GM18505 (cell line): ENCODE results near the gene NUB1.

Experiments used
- ATAC-seq: cut with Tn5 transposase; IDR thresholded peaks from one replicate; pipeline ENCODE4 v1.9.1; 2021; ENCODE audit not compliant: unreplicated experiment
- POLR2A ChIP-seq: IDR thresholded peaks from 4 replicates; pipeline ENCODE4 v1.6.1; 2011; ENCODE audit warnings: borderline replicate concordance; ENCODE audit not compliant: insufficient read depth, insufficient read length; ENCODE audit errors: extremely low read depth

Gene NUB1

DNA sequence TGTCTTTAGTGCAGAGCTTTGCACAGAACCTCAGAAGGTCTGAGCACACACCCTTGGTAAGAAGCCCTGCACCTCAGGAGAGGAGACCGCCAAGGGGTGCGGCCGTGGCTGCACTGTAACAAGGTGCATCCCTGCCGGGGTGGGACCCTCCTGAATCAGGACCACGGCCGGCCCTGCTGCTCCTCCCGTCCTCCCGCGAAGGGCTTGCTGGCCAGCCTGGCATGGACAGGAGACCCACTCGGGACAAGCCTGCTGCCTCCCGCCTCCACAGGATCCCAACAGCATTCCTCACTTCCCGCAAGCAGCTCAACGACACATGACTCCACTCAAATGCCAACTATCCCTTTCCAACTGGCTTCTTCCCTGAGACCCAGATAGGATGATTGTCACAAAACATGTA is 55.4 kb downstream of the NUB1 start:
- no peak for ATAC-seq

DNA sequence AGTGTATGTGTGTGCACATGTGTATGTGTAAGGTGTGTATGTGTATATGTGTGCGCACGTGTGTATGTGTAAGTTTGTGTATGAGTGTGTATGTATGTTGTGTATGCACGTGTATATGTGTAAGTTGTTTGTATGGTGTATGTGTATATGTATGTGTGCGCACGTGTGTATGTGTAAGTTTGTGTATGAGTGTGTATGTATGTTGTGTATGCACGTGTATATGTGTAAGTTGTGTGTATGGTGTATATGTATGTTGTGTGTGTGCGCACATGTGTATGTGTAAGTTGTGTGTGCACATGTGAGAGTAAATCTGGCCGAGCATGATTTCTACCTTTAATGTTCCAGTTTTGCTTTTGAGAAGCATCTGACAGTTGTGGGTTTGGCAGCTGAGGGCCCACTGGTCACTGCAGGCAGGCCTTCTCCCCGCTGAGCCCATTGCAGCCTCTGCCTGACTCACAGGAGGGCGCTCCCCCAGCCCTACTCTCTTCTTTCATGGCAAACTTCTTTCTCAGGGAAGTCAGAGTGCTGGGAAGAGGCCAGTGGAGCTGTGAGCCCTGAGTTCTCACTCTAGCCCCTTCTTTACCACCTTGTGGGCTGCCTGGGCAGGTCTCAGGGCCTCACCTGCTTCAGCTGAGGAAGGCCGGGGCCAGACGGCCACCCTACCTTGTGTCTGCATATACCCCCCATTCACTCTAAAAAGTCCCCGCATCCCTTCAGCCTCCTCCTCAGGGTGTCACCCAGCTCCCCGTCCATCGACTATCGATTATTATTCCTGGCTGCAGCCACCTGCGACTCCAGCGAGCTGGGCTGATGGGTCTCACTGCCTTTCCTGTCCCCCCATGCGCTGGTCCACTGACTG is 57.1 kb downstream of the NUB1 start:
- ATAC-seq, result no peak
- no peak for TF ChIP-seq POLR2A

More for the DNA sequence above, 55.4 kb downstream of the NUB1 start:
- TF ChIP-seq POLR2A, result no peak

DNA sequence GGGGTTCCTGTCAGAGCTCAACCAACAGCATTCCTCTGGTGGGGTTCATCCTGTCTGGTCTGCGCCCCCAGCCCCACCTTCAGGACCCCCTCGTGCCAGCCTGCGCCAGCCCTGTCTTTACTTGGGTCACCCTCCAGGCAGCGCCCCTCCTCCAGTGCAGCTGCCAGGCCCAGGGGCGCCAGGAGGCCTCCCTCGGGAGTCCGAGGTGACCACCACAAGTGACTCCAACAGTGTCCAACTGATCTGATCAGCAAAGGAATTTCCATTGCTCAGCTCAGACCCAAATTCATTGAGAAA is 57.6 kb downstream of the NUB1 start:
- no peak for ATAC-seq
- TF ChIP-seq POLR2A, result no peak

DNA sequence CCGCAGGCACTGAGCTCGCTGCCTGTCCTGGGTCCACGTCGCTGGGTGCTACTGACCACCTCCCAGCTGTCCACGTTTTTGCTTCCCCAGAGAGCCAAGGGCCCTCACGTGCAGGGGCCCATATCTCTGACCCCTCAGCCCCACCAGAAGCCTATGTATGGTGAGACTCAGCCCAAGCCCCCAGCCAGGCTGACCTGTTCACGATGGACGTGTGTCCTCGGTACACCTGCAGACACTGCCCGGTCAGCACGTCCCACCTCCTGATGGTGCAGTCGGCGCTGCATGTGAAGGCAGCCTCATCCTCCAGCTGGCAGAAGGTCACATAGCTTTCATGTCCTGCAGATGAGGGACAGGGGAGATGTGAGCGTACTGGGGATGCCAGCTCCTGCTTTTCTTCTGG is 58.3 kb downstream of the NUB1 start:
- TF ChIP-seq POLR2A, result no peak
- no peak for ATAC-seq

DNA sequence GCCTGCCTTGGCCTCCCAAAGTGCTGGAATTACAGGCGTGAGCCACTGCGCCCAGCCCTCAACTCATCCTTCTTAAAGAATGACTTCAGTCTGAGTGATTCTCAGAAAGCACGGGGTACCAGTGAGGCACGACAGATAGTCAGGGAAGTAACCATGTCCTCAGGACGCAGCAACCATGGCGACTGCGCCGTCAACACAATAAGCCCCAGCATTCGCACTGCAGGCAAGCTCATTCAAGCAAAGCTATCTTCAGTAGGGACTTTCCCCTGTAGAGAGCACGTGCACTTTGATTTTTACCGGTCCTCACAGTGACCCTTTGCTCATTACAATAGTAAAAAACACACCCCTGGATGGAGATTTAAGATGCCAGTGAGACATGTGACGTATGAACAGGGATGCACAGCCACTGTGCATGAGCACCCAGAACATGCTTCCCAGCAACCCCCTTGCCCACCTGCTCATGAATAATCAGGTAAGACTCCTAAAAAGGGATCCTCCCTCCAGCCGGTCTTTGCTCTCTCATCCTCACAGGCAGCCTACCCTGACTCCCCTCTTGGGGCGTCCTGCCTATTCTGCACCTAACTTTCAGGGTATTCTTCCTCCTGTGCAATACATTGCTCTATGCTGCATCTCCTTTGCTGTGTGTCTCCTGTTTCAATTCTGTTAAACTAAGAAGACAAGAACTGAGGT is 59.2 kb downstream of the NUB1 start:
- TF ChIP-seq POLR2A, result no peak
- ATAC-seq, result peak; percentile 81

DNA sequence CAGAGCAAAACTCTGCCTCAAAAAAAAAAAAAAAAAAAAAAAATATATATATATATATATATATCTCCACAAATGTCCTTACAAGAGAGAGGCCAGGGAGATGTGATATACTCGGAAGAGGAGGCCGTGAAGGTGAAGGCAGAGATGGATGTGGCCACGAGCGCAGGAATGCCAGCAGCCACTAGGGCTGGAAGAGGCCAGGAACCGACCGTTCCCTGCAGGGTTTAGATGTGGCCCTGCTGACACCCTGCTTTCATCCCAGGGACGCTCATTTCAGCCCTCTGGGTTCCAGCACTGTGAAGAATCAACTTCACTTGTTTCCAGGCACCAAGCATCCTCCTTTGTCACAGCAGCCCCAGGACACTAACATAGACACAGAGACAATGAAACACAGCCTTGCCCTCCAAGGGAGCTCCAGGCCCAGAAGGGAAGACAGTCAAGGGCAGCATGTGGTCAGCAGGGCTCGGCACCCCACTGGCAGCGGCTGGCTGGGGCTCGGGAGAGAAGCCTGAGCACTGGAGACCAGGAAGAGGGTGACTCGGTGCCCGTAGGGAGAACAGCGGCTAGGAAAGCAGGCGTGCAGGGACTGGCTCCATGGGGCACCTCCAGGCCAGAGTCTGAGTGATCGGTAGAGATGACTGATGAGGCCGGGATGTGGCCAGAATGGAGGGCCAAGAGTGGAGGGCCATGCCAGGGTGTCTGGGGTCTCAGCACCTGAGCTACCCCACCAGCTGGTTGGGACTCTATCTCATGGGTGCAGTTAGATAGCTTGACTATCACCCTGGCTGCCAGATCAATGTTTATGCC is 60.6 kb downstream of the NUB1 start:
- TF ChIP-seq POLR2A, result no peak
- no peak for ATAC-seq

DNA sequence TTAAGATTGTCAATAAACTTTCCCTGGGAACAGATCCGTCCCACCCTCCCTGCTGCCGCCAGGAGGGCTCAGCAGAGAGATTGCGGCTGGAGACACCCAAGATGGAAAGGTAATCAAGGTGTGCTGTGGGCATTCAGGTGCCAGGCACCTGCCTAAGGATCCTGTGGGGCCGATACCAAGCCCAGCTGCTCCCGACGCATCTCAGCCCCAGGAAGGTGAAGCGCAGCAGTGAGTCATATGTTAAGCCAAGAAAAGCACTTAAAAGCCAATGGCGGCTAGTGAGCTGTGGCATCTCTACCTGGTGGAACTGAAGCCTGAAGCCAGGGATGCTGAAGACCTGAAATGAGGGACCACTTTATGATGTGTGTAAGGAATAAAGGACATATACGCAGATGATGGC is 62.2 kb downstream of the NUB1 start:
- no peak for TF ChIP-seq POLR2A
- ATAC-seq, result no peak

DNA sequence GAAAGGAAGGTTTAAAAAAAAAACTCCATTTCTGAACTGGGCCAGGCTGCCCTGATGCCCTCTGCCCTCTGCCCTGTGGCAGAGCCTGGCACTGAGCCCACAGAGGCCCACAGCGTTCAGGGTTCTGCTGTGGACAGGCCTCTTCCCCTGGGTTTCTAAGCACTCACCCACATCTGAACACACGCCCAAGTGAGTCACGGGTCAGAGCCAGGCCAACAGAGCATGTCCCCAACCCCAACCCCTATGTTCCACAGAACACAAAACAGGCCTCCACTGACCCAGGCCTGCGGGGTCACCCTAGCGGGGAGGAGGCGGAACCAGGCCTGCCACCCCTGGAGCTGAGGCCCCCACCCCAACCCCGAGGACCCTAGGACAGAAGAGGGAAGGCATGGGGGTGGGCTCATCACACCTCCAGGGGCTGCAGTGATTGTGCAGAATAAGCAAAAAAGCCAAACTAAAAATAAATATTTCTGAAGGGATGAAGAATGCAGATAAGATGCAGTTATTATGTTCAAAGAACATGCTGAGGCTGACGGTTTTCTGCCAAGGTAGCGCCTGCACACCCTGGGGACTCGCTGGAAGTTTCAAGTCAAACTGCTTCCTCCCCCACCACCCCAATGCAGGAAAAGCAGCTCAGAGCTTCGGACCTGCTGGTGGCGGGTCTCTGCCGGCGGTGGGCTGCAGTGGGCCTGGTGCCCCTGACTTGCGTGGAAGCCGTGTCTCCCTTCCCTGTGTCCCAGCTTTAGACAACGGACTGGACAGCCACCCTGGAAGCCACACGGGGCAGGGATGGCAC is 62.8 kb downstream of the NUB1 start:
- no peak for ATAC-seq
- TF ChIP-seq POLR2A, result no peak

DNA sequence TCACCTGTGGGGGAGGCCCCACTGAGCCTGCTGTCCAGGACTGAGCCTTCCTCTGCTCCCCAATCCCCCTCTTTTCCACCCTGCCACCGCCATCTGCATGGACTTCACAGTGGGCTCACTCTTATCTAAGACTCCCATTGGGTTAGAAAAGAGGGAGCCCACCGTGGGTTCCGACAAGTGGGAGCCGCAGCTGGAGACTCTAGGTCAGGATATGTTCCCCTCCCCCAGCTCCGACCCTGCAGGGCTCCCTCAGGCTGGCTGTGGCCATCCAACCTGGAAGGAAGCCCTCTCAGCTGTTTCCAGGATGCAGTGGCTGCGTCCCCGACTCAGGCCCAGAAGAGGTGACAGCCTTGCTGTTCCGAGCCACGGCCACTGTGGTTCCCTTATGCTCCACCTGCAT is 63.4 kb downstream of the NUB1 start:
- TF ChIP-seq POLR2A, result no peak
- no peak for ATAC-seq

DNA sequence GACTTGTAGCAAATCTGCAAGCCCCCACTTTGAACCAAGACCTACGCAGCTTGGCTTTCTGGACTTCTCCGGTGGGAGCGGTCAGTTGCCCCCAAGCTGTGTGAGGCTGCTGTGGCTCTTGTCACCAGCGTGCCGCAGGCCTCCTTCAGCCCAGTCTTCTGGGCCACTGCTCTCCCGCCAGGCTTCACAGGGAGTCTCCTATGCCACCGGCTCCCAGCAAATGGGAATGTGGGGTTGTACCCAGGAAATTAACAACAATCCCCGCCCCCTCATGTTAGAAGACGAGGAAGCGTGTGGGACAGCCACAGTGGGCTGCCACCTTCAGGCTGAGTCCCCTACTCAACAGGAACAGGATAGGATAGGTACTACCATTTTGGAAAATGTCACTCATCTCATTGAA is 64.0 kb downstream of the NUB1 start:
- ATAC-seq, result no peak
- TF ChIP-seq POLR2A, result no peak

DNA sequence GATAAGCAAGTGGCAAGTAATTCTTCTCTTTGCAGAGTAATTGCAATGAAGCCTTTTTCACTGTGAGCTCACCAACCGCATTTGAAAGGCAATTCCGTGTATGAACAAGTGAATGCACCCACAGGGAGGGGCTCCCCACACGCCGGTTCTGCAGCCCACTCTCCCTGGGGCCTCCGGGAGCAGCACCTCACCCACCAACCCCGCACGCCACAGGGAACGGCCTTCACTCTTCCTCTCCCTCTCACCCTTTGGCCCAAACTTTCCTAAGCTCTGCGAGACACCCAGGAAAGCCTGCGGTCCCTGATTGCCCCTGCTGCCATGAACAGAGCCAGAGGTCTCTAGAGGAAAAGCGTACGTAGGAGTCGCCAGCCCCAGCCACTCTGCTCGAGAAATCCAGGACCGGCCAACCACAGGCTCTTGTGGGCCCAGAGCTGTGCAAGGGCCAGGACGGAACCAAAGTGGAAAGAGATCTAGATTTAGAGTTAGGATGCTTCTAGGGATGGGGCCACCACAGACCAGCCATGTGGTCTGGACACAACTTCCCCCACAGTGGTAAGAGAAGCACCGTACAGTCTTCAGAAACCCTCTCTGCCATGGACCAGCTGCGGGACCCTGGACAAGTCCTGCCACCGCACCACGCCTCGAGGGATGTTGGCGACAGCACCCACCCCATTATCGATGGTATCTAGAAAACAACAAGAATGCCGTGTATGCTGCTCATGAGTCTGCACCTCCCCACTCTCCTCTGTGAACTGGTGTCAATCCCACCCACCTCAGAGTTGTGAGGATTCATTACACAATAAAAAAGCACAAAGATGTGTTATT is 64.7 kb downstream of the NUB1 start:
- ATAC-seq, result no peak
- TF ChIP-seq POLR2A, result no peak

DNA sequence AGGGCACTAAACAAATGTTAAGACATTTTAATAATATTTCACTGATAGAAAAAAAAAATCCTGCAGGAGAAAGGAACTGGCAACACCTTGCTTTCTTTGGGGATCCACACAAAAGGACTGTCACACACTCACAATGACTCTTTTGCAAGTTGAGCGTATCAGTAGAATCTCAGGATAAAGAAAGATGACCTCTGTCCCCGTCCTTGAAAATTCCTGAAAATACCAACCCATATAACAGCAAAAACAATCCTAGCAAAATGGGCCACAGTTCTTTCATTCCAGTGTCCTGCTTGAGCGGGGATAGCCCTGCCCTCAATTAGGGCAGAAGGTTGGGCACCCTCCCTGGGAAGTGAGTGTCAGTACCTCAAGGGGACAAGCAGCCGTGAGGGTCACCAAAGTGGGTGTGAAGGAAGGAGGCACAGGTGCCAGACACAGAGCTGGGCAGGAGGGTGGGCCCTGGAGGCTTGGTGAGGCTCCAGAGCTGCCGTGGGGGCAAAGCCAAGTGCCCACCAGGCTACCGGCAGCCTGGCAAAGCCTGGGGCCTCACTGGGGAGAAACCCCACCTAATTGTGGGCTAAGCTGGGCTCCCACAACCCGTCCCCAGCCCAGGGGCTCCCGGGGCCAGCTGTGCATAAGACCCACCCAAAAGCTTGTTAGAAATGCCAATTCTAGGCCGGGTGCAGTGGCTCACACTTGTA is 65.4 kb downstream of the NUB1 start:
- TF ChIP-seq POLR2A, result no peak
- no peak for ATAC-seq
